ENCODE data around the gene DQX1. TPM values are rescaled to one million over a fixed set of nuclear protein-coding genes. Genes with fewer than 3 reads are reported as not detected.

The DQX1 gene
- total and polyA plus RNA-seq, 9 of the 15 experiments (the other 6 are each of a cell fraction or from before 2014, with no cell fraction given): 0.04 to 0.38 (median 0.18) TPM; not detected in 1

- peak; percentile 87 for TF ChIP-seq CTBP1 (IDR thresholded peaks at IDR 0.05; ENCODE audit: borderline replicate concordance)
- TF ChIP-seq GMEB1 (CRISPR knock-in tag; IDR thresholded peaks at IDR 0.05): 0 out of 2 replicates have a peak, but pooled peaks have one; percentile 19
- peak; percentile 91 for TF ChIP-seq CXXC5 (CRISPR knock-in tag; IDR thresholded peaks at IDR 0.05)
- TF ChIP-seq NEUROD1 (IDR thresholded peaks at IDR 0.05; ENCODE audit: borderline replicate concordance, low read depth, low read length, partially characterized antibody): peak; percentile 16
- TF ChIP-seq KDM4B (IDR thresholded peaks at IDR 0.05; ENCODE audit: borderline replicate concordance in 2 of 2, low read depth in 1 of 2): 0 out of 4 replicates have a peak, but pooled peaks of 1 of the 2 experiments have one; percentile 16
- peak; percentile 97 for TF ChIP-seq L3MBTL2 (IDR thresholded peaks at IDR 0.05)
- peak; percentile 80 for TF ChIP-seq ZNF592 (IDR thresholded peaks at IDR 0.05)
- peak; percentile 87 for TF ChIP-seq RBFOX2 (IDR thresholded peaks at IDR 0.05; ENCODE audit: low read depth, low read length)
- TF ChIP-seq KLF1 (tag; IDR thresholded peaks at IDR 0.05): peak; percentile 65
- TF ChIP-seq, protein P1, sequence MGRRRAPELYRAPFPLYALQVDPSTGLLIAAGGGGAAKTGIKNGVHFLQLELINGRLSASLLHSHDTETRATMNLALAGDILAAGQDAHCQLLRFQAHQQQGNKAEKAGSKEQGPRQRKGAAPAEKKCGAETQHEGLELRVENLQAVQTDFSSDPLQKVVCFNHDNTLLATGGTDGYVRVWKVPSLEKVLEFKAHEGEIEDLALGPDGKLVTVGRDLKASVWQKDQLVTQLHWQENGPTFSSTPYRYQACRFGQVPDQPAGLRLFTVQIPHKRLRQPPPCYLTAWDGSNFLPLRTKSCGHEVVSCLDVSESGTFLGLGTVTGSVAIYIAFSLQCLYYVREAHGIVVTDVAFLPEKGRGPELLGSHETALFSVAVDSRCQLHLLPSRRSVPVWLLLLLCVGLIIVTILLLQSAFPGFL (CRISPR knock-in tag; IDR thresholded peaks at IDR 0.05): no peak
- TF ChIP-seq HIVEP1 (CRISPR knock-in tag; IDR thresholded peaks at IDR 0.05): no peak
- 0 out of 2 replicates have a peak, but pooled peaks have one; percentile 32 for TF ChIP-seq AFF4 (CRISPR knock-in tag; IDR thresholded peaks at IDR 0.05)
- TF ChIP-seq NR2C2 (CRISPR knock-in tag; IDR thresholded peaks at IDR 0.05): no peak
- peak; percentile 32; the same call in 1 of the 2 replicates for TF ChIP-seq NR2C2 (tag; IDR thresholded peaks at IDR 0.05)
Observed at GRCh38 chr2:74548900-74549826, 23.1 kb upstream of the DQX1 start (continued).

Data from K562 (cell line).